Measurements from ENCODE around the gene ANKRD63.

Gene ANKRD63, protein sequence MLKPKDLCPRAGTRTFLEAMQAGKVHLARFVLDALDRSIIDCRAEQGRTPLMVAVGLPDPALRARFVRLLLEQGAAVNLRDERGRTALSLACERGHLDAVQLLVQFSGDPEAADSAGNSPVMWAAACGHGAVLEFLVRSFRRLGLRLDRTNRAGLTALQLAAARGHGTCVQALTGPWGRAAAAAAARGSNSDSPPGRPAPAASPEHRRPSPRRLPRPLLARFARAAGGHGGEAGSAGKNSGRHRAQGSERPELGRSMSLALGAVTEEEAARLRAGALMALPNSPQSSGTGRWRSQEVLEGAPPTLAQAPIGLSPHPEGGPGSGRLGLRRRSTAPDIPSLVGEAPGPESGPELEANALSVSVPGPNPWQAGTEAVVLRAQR

DNA sequence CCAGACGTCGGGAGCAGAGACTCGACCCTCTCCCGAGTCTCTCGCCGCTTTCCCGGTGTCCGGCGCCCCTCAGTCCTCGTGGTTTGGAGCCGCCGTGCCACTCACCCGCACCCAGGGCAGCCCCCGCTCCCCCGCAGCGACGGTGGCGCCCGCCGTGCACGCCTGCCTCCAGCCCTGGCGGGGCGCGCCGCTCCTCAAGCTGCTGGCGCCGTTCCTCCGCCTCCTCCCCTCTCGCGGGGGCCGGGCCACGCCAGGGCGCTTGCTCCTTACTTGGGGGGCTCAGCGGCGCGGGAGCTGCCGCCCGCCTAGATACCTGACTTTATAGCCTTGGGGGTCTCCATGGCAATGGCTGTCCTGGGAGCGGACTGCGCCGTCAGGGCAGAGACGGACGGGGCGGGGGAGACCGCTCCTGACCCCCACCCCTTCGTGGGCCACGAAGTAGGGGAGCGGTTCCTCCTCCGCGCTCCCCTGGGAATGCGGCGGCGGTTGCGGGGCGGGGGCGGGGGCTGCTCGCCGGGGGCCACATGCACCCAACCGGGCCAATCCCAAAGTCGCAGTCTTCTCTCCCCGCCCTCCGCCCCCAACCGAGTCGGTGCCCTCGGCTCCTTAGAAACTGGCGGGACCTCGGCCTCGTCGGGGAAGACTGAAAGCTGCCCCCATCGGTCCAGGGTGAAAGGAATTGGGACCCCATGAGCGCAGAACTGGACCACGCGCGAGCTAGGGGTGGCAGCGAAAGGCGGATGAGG, at the start of gene ANKRD63:
Gene ANKRD63 (minus strand): TSS at position 196 of the 746 bp plus-strand sequence. CDS start 478 bp downstream, outside the sequence.
- no peak for FAIRE-seq

DNA sequence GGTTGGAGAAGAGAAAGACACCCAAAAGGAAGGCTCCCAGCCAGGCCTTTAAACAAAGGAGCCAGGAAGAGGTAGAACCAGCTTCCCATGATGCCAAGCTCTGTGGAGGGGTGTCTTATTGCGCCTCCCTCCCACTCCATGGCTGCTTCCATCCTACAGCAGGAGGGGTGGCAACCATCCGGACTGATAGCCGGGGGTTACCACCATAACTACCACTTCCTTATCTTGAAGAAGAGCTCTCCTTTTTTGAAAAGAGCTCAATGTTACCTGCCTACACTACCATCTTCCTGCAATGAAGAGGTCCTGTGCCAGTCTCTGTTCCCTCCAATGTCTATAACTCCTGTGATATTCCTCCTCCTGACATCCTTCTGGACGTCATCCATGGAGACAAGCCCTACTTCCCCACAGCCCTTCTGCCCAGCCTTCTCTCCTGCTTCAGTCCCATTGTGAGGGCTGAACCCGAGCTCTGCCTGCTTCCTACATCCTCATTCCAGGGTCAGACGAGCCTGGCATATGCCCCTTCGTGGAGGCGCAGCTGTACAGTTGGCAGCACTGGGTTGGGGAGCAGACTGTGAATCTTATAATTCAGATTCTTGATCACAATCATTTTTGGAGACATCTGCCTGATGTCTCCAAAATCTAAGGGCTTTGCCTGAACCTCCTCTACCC, 49.4 kb upstream of the ANKRD63 start:
- no peak for FAIRE-seq

DNA sequence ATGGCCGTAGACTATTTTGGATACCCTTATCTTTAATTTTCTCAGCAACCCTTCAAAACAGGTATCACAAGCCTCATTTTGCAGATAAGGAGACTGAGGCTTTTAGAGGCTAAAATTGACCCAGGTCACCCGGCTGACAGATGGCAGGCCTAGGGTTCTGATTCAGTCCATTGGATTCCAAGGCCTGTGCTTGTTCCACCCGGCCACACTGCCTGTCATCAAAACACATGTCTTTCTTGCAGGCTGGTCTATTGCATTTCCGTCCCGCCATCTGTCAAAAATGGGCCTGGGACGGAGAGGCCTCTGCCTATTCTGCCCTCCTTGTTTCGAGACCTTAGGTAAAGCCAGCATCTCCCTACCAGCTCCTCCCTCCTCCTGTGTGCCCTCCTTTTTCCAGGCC, 48.8 kb upstream of the ANKRD63 start:
- no peak for FAIRE-seq

DNA sequence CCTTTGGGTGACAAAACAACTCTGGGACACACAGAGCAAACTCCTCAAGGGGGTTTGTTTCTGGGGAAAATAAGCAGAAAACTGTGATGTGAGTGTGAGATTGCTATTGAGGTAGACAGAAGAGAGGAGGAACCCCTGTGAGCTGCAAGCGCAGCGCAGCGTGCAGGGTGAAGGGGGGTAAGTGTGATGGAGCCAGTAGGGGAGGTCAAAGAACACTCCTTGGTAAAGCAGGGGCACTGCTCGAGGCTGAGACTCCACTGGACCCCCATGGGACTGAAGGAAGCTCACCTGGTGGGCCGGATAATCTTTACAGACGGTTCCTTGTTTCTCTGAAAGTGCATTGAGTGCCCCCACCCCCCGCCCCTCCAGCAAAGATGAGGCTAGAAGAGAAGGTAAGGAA, 48.2 kb upstream of the ANKRD63 start:
- FAIRE-seq, result no peak

DNA sequence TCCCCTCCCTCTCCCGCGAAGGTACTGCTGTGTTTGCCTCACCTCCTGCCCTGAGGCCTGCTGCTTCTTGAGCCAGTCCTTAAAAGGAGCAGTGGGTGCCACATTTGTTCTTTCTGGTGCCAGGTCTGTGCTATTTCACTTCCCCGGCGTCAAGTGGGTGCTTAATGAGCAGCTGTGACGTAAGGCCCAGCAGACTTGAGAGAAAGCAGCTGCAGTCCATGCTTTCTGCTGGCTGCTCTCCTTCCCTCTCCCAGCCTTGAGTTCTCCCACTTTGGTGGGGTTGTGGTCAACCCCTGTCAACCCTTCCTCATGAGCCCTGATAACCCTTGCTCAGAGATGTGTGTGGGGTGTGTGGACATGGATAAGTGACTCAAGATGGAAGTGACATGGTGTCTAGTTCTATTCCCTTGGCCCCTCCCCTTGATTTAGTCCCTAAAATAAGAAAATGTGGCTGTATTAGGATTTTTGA, 47.5 kb upstream of the ANKRD63 start:
- FAIRE-seq, result no peak

DNA sequence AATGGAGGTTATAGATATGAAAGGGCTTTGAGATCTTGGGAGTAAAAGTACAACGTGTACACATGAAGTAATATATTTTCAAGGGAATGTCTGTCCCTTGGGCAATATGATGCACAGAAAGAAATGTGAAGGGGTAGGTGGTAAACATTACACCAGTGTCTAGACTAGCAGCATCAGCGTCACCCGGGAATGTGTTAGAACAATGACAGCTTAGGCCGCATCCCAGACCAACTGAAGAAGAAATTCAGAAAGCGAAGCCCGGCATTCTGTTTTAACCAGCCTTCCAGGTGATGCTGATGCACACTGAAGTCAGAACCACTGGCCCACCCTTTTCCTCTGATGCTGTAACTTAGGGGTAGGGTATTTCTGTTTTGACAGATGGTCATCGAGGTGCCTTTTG, 46.9 kb upstream of the ANKRD63 start:
- no peak for FAIRE-seq

DNA sequence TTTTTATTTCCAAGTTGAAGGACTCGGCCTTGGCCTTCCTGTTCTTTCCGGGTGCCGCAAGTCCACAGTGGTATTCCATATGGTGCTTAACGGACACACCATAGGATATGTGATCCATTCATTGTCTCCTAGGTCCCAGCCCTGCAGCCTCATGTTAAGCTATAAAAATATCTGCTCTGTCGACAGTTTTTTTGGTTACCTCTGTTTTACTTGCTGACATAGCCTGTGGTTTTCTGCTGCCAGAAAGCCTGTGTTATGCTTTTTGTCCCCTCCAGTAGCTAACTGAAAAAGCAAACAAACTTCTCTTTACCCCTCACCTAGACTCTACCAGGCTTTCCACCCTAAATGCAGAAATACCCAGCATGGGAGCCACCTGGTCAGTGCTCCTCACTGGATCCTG, 45.9 kb upstream of the ANKRD63 start:
- no peak for FAIRE-seq

DNA sequence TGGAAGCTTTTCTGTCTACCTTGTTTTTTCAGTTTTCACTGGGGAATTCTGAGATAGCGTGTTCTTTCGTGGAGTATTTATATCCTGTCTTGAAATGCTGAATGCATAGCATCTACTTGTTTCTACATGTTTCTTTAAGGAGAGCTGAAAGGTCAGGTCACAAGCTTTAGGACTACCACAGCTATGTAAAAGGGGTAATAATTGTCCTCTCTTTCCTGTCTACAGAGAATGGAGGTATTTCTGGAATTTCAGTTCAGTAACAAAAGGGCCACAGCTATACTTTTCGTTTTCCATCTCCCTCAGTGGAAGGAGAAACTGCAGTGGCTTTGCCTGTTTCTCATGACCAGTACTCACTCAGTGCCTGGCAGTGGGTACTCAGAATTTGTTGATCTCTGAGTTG, 45.3 kb upstream of the ANKRD63 start:
- FAIRE-seq, result no peak

DNA sequence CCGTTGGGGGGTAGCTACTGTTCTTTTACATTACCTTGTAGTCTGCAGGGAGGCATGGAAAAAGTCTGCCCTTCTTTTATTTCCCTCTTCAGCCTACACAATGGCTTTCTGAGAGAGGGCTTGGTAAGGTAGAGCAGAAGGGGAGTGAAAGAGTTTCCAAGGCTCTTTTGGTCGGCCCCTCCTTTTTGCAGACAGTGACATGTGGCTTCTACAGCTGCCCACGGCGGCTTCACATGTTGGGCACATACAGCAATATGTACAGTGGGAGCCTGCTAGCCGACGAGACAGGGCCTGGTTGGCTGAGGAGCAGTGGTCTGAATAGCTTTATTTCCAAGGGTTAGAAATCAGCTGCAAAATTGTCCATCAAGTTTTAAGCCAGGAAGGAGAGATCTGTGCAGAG, 44.6 kb upstream of the ANKRD63 start:
- no peak for FAIRE-seq

DNA sequence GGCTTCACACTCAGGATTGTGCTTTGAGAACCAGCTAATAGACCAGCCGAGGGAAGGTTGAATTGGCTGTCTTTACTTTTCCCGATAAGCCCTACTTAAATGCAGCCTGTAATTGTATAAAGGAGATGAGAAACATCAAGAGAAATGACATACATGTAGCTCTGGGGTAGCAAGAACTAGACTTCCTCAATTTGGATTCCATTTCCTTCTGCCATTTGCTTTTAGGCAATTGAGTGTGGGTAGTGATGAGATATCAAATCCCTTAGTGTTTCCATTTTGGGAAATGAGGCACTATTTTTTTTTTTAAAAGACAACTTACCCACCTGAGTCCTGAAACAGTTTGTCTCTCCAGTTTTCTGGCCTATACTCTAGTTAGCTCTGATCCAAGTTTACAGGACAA, 42.8 kb upstream of the ANKRD63 start:
- no peak for FAIRE-seq

DNA sequence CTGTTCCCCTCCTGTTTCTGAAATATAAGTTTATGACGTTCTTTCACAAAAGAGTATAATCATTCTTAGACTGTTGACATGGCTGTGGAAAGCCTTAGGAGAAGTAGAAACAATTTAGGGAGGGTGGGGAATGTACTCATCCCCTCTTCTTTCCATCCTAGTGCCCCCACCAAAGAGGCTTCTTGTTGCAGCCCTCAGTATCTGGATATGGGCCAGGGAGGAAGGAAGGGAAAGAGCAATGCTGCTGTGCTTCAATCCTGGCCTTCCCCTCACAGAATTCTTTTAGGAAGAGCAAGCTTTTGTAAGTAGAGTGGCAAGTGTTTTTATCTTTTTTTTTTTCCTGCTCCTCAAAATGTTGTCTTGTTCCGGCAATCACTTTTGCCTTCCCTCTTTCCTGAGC, 42.3 kb upstream of the ANKRD63 start:
- no peak for FAIRE-seq

DNA sequence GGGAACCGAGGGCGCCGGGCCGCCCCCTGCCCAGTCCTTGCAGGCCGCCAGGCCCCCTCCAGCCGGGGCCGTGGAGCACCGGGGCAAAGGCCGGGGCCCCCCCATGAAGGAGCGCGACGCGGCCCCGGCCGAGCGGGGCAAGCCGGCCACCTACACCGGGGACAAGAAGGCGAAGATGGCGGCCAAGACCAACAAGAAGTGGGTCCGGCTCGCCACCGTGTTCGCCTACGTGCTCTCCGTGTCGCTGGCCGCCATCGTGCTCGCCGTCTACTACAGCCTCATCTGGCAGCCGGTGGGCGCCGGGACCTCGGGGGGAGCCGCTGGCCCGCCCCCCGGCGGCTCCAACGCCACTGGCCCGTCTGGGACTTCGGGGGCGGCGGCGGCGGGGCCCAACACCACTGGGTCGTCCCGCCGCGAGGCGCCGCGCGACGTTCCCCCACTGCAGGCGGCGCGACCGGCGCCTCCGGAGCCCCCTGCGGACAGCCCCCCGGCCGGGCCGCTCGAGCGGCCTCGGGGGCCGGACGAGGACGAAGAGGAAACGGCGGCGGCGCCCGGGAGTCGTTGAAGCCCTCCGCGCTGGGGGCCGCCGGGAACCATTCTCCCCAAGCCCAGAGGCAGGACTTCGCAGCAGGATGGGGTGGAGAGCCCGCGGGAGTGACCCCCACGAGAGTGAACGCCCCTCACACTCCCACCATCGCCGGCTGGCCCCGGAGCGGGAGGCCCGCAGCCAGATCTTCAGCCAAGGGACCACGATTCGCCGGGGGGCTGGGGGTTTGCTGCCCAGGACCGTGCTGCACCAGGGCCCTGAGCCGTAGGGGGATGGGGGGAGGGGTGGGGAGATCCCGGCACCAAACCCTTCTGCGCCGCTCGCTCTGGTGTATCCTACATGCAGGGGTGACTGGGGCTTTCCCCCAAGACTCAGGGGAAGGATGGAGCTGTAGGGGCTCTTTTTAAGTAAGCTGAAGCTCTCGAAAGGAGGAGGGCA, 41.4 kb upstream of the ANKRD63 start:
- no peak for FAIRE-seq

DNA sequence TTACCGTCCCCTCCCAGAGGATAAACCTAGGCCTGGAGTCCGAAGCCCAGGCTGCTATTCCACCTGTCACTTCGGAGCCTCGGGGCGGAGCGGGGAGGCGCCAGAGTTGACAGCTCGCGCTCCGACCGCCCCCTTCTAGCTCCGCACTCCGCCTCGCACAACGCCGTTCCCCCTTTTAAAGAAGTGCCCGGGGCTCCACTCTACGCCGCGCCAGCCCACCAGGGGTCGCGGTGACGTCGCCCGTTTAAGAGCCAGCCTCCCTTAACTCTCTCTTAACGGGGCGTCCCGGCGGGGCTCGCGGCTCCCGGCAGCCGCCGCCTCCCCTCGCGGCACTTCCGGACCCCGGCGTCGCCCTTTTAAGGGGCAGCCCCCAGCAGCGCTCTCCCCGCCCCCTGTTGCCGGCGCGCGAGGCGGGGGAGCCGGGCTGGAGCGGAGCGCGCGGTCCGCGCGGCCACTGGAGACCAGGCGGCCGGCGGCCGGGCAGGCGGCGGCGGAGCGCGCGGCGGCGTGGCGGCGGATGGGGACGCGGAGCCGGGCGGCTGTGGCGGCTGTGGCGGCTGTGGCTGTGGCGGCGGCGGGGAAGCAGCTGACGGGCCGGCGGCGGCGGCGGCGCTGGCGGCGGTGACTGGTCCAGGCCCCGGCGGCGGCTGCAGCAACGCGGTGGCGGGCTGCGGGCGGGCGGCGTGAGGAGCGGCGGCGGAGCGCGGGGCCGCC, 40.5 kb upstream of the ANKRD63 start, which contains the start of gene INAFM2:
Gene INAFM2 (plus strand): TSS at position 454 of the 714 bp plus-strand sequence. CDS start 364 bp downstream, outside the sequence.
- FAIRE-seq, result no peak

DNA sequence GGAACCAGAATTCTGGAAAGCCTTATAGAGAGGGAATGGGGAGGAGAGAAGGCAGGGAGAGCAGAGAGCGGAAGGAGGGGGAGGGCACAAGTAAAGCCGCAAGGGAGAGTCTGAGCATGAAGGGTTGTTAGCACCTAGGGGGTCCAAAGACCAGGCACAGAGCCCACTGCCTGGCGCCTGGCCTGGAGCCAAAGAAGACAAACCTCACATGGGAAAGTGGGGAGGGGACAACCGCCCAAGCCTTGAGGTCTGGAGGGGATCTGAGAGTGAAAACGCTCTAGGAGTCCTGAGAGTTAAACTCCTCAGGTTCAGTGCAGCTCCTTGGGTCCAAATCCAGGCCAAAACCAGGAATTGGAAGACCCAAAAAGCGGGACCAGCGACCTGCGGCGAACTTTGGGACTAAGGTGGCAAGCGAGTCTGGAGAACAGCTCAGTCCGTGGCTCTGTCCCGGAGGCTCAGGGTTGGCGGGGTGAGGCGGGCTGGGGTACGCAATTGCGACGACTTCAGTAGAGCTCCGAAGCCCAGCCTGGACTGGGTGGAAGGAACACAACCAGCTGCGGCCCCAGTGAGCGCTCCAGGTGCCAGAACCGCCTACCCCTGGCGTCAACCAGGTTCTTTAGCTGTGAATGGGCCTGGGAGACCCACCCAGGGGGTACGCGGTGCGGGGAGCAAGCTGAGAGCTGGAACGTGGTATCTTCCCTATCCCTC, 39.8 kb upstream of the ANKRD63 start:
- no peak for FAIRE-seq

DNA sequence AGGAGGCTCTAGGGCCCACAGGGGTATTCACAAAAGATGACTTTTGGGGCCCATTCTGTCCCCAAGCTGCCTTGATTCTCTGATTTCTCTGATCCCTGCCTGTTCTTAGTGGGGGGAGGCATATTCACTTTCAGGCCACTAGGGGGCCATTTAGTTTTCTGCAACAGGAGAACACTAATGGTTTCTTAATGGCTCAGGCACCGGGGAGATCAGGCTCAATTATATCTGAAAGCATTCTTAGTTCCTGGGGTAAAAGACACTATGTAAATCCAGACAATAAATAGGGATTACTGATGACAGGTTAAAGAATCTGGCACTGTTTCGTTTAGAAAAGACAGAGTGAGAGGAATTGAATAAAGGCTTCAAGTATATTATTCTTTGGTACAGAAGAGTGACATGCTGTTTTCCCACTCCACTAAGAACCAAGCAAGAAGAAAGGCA, 38.1 kb upstream of the ANKRD63 start:
- FAIRE-seq, result peak; percentile 66

DNA sequence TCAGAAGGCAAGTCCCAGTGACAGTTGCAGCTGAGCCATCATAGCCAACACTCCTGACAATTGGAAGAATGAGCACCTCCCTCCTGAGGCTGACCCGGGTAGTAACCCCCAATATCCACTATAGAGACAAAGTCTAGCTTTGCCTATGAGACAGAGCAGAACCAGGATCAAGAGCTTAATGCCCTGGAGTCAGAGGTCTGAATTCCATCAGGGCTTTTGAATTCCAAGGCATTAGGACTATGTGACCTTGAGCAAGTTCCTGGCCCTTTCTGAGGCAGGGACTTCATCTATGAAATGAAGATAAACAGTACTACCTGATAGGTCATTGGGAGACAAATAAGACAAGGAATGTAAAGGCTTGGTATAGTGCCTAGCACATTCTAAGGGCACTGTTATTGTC, 37.5 kb upstream of the ANKRD63 start:
- no peak for FAIRE-seq

DNA sequence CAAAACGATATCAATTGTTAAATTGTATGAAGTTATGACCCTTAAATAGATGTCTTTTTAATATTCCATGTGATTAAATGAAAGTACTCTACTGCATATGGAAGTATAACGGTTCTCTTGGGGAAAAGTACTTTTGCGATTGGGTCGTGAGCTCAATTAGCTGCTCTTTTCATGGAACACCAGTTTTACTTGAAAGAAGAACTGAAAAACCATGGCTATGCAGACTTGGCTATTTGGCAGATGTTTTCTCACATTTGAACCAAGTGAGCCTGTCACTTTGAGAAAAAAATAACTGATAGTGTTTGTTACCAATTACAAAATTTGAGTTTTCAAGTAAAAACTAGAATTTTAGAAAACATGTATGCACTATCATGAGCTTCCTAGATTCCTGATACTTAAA, 34.7 kb upstream of the ANKRD63 start:
- FAIRE-seq, result no peak

DNA sequence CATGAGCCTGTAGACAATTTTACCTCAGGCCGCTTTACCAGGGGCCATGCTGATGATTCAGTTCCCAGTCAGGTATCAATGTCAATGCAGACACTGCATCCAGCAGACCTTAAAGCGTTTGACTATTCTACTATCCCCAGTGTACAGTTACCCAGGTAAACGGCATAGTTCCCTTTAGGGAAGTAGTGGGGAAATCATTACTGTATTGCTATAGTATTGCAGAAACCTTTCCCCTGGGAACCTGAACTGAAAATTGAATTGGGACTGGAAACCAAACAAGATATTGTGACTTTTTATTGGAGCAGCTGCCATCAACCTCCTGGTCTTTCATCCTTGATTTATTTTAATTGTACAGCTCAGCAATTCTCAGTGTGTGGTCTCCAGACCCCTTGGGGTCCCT, 34.1 kb upstream of the ANKRD63 start:
- FAIRE-seq, result no peak

DNA sequence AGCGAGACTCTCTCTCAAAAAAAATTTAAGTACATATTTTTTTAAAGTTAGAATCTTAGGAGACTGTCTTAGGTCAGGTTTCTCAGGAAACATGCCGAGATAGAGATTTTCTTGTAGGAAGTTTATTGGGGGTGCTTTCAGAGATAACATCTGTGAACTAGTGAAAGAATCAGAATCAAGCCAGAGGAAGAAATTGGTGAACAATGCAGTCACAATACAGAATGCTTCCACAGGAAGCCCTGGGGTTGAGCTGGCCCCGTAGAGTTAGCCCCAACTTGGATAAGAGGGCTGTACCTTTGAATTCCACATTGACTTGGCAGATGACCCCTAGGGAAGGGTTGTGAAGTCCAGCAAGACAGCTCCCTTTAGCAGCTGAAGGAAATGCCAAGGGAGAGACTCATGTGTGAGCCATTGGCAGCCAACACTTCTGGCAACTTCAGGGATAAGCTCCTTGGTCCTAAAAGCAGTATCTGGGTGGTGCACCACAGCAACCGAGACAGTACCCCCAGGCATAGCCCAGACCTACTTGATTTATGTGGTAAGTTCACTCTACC, 31.9 kb upstream of the ANKRD63 start:
- no peak for FAIRE-seq

Measured in endometrium (tissue), 2 donors.